HEK293T (cell line): ENCODE results near the gene ANGPTL2.

Experiments used
- CTCF ChIA-PET: fragments of 350-600 bp; formaldehyde crosslinking; extraction: SDS; loops from one replicate; lab custom pipeline; 2021; ENCODE audit warnings: antibody characterized with exemption, inconsistent platforms; lab: Yijun Ruan, JAX
- POLR2A ChIA-PET: fragments of 350-600 bp; formaldehyde crosslinking; extraction: SDS; loops from one replicate; lab custom pipeline; 2020; ENCODE audit warnings: antibody characterized with exemption, inconsistent platforms; lab: Yijun Ruan, JAX
- DNase-seq: peaks from one replicate; pipeline ENCODE4 v3.0.0; 2012; ENCODE audit warnings: mixed read lengths; ENCODE audit errors: extremely low spot score
- ARNT ChIP-seq: fragments of 450-650 bp; IDR thresholded peaks from 2 replicates; pipeline ENCODE4 v1.6.1; 2017; ENCODE audit warnings: mild to moderate bottlenecking
- BHLHE40 ChIP-seq: fragments of 450-650 bp; IDR thresholded peaks from 2 replicates; pipeline ENCODE4 v1.6.1; 2016; ENCODE audit warnings: mild to moderate bottlenecking, moderate library complexity, borderline replicate concordance
- CTBP1 ChIP-seq: fragments of 450-650 bp; IDR thresholded peaks from 2 replicates; pipeline ENCODE4 v1.6.1; 2016; ENCODE audit warnings: borderline replicate concordance
- ELF4 ChIP-seq: fragments of 450-650 bp; IDR thresholded peaks from 2 replicates; pipeline ENCODE4 v1.6.1; 2017; ENCODE audit warnings: antibody characterized with exemption
- FOXA1 ChIP-seq: fragments of 450-650 bp; IDR thresholded peaks from 2 replicates; pipeline ENCODE4 v1.6.1; 2016; ENCODE audit warnings: mild to moderate bottlenecking
- FOXK2 ChIP-seq: fragments of 450-650 bp; IDR thresholded peaks from 2 replicates; pipeline ENCODE4 v1.6.1; 2016; ENCODE audit warnings: mild to moderate bottlenecking
- FOXM1 ChIP-seq: fragments of 450-650 bp; IDR thresholded peaks from 2 replicates; pipeline ENCODE4 v1.6.1; 2017; ENCODE audit warnings: mild to moderate bottlenecking, borderline replicate concordance
- HDGF ChIP-seq: fragments of 450-650 bp; IDR thresholded peaks from 2 replicates; pipeline ENCODE4 v1.6.1; 2017; ENCODE audit warnings: antibody characterized with exemption, borderline replicate concordance
- L3MBTL2 ChIP-seq: fragments of 450-650 bp; conservative IDR thresholded peaks from 2 replicates; pipeline ENCODE4 v1.6.1; 2016; ENCODE audit warnings: mild to moderate bottlenecking
- LEF1 ChIP-seq: fragments of 450-650 bp; IDR thresholded peaks from 2 replicates; pipeline ENCODE4 v1.6.1; 2017; ENCODE audit warnings: mild to moderate bottlenecking, borderline replicate concordance
- NFRKB ChIP-seq: fragments of 450-650 bp; IDR thresholded peaks from 2 replicates; pipeline ENCODE4 v1.6.1; 2016; ENCODE audit warnings: mild to moderate bottlenecking, moderate library complexity
- PKNOX1 ChIP-seq: fragments of 450-650 bp; IDR thresholded peaks from 2 replicates; pipeline ENCODE4 v1.6.1; 2016
- SP1 ChIP-seq: fragments of 450-650 bp; IDR thresholded peaks from 2 replicates; pipeline ENCODE4 v1.6.1; 2017
- SUZ12 ChIP-seq: fragments of 450-650 bp; IDR thresholded peaks from 2 replicates; pipeline ENCODE4 v1.6.1; 2016; ENCODE audit warnings: mild to moderate bottlenecking
- TARDBP ChIP-seq: fragments of 450-650 bp; IDR thresholded peaks from 2 replicates; pipeline ENCODE4 v1.6.1; 2016
- ZNF384 ChIP-seq: fragments of 450-650 bp; IDR thresholded peaks from 2 replicates; pipeline ENCODE4 v1.6.1; 2016

Gene ANGPTL2

GRCh38 chr9:127132375-127132774, 9.9 kb upstream of the ANGPTL2 start:
- no peak for DNase-seq
- CTCF ChIA-PET = no interaction called here
- TF ChIP-seq CTBP1 = no peak
- no peak for TF ChIP-seq FOXM1
- TF ChIP-seq HDGF = no peak
- TF ChIP-seq ELF4 = no peak
- TF ChIP-seq SP1 = no peak
- no peak for TF ChIP-seq ZNF384
- POLR2A ChIA-PET = no interaction called here

GRCh38 chr9:127131871-127132270, 9.4 kb upstream of the ANGPTL2 start:
- no peak for TF ChIP-seq NFRKB
- no peak for TF ChIP-seq FOXK2
- no peak for TF ChIP-seq SUZ12
- TF ChIP-seq FOXM1 = no peak
- no peak for TF ChIP-seq HDGF
- TF ChIP-seq FOXA1 = no peak
- no peak for TF ChIP-seq ZNF384
- no peak for TF ChIP-seq ELF4
- TF ChIP-seq L3MBTL2 = no peak
- TF ChIP-seq BHLHE40 = no peak
- TF ChIP-seq TARDBP = no peak
- no peak for TF ChIP-seq LEF1
- ChIA-PET CTCF (interaction anchor here (0.6 kb wide), 1 partner anchor 9 kb away, joined by 3 read pairs; no protein-coding TSS in a partner anchor), POLR2A (no interaction called here)
- DNase-seq = no peak

- ChIA-PET POLR2A (no interaction called here), CTCF (interaction anchor here (0.6 kb wide), 1 partner anchor 10 kb away, joined by 3 read pairs; no protein-coding TSS in a partner anchor)
- no peak for TF ChIP-seq NFRKB
- TF ChIP-seq BHLHE40 = no peak
- no peak for TF ChIP-seq PKNOX1
- TF ChIP-seq SUZ12 = no peak
- TF ChIP-seq LEF1 = no peak
- no peak for TF ChIP-seq TARDBP
- no peak for DNase-seq
Measured at GRCh38 chr9:127130661-127131538, 8.5 kb upstream of the ANGPTL2 start.

- ChIA-PET POLR2A (no interaction called here), CTCF (no interaction called here)
- DNase-seq = no peak
- no peak for TF ChIP-seq CTBP1
- no peak for TF ChIP-seq TARDBP
- TF ChIP-seq ELF4 = no peak
- TF ChIP-seq SP1 = no peak
- TF ChIP-seq ZNF384 = no peak
- no peak for TF ChIP-seq FOXK2
- no peak for TF ChIP-seq PKNOX1
- no peak for TF ChIP-seq BHLHE40
- TF ChIP-seq SUZ12 = no peak
- TF ChIP-seq HDGF = no peak
- no peak for TF ChIP-seq ARNT
- no peak for TF ChIP-seq FOXA1
Measured at GRCh38 chr9:127130235-127130634, 7.8 kb upstream of the ANGPTL2 start.

- POLR2A ChIA-PET = no interaction called here
- no peak for DNase-seq
- no peak for TF ChIP-seq PKNOX1
- CTCF ChIA-PET = no interaction called here
Measured at GRCh38 chr9:127129718-127130085, 7.3 kb upstream of the ANGPTL2 start.

GRCh38 chr9:127129073-127129717, 6.8 kb upstream of the ANGPTL2 start:
- POLR2A ChIA-PET = no interaction called here
- TF ChIP-seq ARNT (no peak), ZNF384 (no peak), SUZ12 (no peak), TARDBP (no peak), BHLHE40 (no peak), HDGF (no peak), PKNOX1 (no peak), FOXK2 (no peak), SP1 (no peak), LEF1 (no peak)
- CTCF ChIA-PET = no interaction called here
- no peak for DNase-seq
